HepG2 (cell line): Measurements from ENCODE around the gene KCTD18. TPM values are rescaled to one million over a fixed set of nuclear protein-coding genes. Genes with fewer than 3 reads are reported as not detected.

Experiments used
- ADNP ChIP-seq: sonication (generic); formaldehyde crosslinking; IDR thresholded peaks from 2 replicates; pipeline ENCODE4 v1.4.0; 2020; ENCODE audit warnings: missing genetic modification reagents
- CBX1 ChIP-seq: IDR thresholded peaks from one replicate; pipeline ENCODE4 v1.6.1; 2016; ENCODE audit warnings: antibody characterized with exemption, low read depth
- JARID2 ChIP-seq: sonication (generic); formaldehyde crosslinking; IDR thresholded peaks from 2 replicates; pipeline ENCODE4 v1.8.1; 2023; ENCODE audit warnings: missing genetic modification reagents, inconsistent platforms; ENCODE audit not compliant: insufficient replicate concordance
- RFX3 ChIP-seq: IDR thresholded peaks from 2 replicates; pipeline ENCODE4 v1.6.1; 2016; ENCODE audit warnings: missing biosample characterization, missing genetic modification reagents
- SCMH1 ChIP-seq: sonication (generic); formaldehyde crosslinking; IDR thresholded peaks from 2 replicates; pipeline ENCODE4 v1.9.0; 2021; ENCODE audit warnings: missing genetic modification reagents, mild to moderate bottlenecking, borderline replicate concordance
- STAT6 ChIP-seq: sonication (generic); formaldehyde crosslinking; IDR thresholded peaks from 2 replicates; pipeline ENCODE4 v1.4.0; 2020; ENCODE audit warnings: missing genetic modification reagents, mild to moderate bottlenecking, borderline replicate concordance
- ZNF124 ChIP-seq: sonication (generic); formaldehyde crosslinking; IDR thresholded peaks from 2 replicates; pipeline ENCODE4 v1.4.0; 2020; ENCODE audit warnings: missing genetic modification reagents
- ZNF20 ChIP-seq: sonication (generic); formaldehyde crosslinking; IDR thresholded peaks from 2 replicates; pipeline ENCODE4 v1.4.0; 2020; ENCODE audit warnings: mild to moderate bottlenecking, moderate library complexity, missing genetic modification reagents
- ZNF572 ChIP-seq: sonication (generic); formaldehyde crosslinking; IDR thresholded peaks from 2 replicates; pipeline ENCODE4 v1.5.1; 2020; ENCODE audit warnings: mild to moderate bottlenecking, missing genetic modification reagents
- ZSCAN29 ChIP-seq: sonication (generic); formaldehyde crosslinking; conservative IDR thresholded peaks from 2 replicates; pipeline ENCODE4 v1.4.0; 2020; ENCODE audit warnings: mild to moderate bottlenecking, missing genetic modification reagents
- polyA plus RNA-seq, 8 experiments: library from polyadenylated mRNA; depleted of rRNA in 3 of 8; stranded (reverse) in 7 of 8; unstranded in 1 of 8; fragments of >200 nt; fragmentation: Illumina TruSeq in 4 of 8; extraction: Trizol in 4 of 8; gene quantifications; 2 replicates each; pipeline versions ENCODE4 v1.2.1 to v1.2.3, GENCODE V29; 2011 to 2016; ENCODE audit warnings: low read depth in 4 of 8, missing spikeins in 1 of 8, mixed read lengths in 1 of 8; ENCODE audit not compliant: insufficient read depth in 1 of 8
- total RNA-seq, 5 experiments: library from RNA; depleted of rRNA; stranded (reverse); fragments of >200 nt; fragmentation: Illumina TruSeq; extraction: Trizol; gene quantifications; 2 replicates each; pipeline ENCODE4 v1.2.3, GENCODE V29; 2016; ENCODE audit warnings: low read depth in 1 of 5
- TF ChIP-seq, protein P1 (sequence below): fragments of 450-650 bp; IDR thresholded peaks from 2 replicates; pipeline ENCODE4 v1.6.1; 2016
- TF ChIP-seq, protein P2 (sequence below): sonication (generic); formaldehyde crosslinking; IDR thresholded peaks from 2 replicates; pipeline ENCODE4 v1.4.0; 2020; ENCODE audit warnings: missing genetic modification reagents
- TF ChIP-seq, protein P3 (sequence below): sonication (generic); formaldehyde crosslinking; IDR thresholded peaks from 2 replicates; pipeline ENCODE4 v1.4.0; 2020; ENCODE audit warnings: mild to moderate bottlenecking, missing genetic modification reagents, borderline replicate concordance
- TF ChIP-seq, protein P4 (sequence below), 2 experiments: fragments of 450-650 bp in 1 of 2; sonication (generic) in 1 of 2; formaldehyde crosslinking; IDR thresholded peaks; 2 replicates each; pipeline versions ENCODE4 v1.5.0 to v1.8.0; 2020 to 2022; ENCODE audit warnings: mild to moderate bottlenecking in 1 of 2, missing genetic modification reagents in 1 of 2
- TF ChIP-seq, protein P5 (sequence below): sonication (generic); formaldehyde crosslinking; IDR thresholded peaks from 2 replicates; pipeline ENCODE4 v1.8.0; 2023; ENCODE audit warnings: mild to moderate bottlenecking, missing genetic modification reagents

Gene KCTD18
- total and polyA plus RNA-seq, 2 of the 13 experiments (the other 11 are each of a cell fraction or from before 2014, with no cell fraction given) = 2.2 to 7.1 TPM

- no peak for TF ChIP-seq JARID2 (CRISPR knock-in tag)
- TF ChIP-seq ZNF20 = 0 out of 2 replicates have a peak, but pooled peaks have one; percentile 30
- TF ChIP-seq ZSCAN29 (CRISPR knock-in tag) = no peak
- TF ChIP-seq, protein P1, sequence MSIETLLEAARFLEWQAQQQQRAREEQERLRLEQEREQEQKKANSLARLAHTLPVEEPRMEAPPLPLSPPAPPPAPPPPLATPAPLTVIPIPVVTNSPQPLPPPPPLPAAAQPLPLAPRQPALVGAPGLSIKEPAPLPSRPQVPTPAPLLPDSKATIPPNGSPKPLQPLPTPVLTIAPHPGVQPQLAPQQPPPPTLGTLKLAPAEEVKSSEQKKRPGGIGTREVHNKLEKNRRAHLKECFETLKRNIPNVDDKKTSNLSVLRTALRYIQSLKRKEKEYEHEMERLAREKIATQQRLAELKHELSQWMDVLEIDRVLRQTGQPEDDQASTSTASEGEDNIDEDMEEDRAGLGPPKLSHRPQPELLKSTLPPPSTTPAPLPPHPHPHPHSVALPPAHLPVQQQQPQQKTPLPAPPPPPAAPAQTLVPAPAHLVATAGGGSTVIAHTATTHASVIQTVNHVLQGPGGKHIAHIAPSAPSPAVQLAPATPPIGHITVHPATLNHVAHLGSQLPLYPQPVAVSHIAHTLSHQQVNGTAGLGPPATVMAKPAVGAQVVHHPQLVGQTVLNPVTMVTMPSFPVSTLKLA = no peak
- TF ChIP-seq ADNP = no peak
- no peak for TF ChIP-seq STAT6
- TF ChIP-seq, protein P2, sequence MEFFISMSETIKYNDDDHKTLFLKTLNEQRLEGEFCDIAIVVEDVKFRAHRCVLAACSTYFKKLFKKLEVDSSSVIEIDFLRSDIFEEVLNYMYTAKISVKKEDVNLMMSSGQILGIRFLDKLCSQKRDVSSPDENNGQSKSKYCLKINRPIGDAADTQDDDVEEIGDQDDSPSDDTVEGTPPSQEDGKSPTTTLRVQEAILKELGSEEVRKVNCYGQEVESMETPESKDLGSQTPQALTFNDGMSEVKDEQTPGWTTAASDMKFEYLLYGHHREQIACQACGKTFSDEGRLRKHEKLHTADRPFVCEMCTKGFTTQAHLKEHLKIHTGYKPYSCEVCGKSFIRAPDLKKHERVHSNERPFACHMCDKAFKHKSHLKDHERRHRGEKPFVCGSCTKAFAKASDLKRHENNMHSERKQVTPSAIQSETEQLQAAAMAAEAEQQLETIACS = no peak
- no peak for TF ChIP-seq ZNF124 (CRISPR knock-in tag)
- TF ChIP-seq ZNF572 (CRISPR knock-in tag) = no peak
- no peak for TF ChIP-seq SCMH1 (CRISPR knock-in tag)
- no peak for TF ChIP-seq RFX3 (CRISPR knock-in tag)
- no peak for TF ChIP-seq CBX1
- TF ChIP-seq, protein P3, sequence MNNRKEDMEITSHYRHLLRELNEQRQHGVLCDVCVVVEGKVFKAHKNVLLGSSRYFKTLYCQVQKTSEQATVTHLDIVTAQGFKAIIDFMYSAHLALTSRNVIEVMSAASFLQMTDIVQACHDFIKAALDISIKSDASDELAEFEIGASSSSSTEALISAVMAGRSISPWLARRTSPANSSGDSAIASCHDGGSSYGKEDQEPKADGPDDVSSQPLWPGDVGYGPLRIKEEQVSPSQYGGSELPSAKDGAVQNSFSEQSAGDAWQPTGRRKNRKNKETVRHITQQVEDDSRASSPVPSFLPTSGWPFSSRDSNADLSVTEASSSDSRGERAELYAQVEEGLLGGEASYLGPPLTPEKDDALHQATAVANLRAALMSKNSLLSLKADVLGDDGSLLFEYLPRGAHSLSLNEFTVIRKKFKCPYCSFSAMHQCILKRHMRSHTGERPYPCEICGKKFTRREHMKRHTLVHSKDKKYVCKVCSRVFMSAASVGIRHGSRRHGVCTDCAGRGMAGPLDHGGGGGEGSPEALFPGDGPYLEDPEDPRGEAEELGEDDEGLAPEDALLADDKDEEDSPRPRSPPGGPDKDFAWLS (CRISPR knock-in tag) = no peak; the same call in 1 of the 2 replicates
- TF ChIP-seq, protein P4, sequence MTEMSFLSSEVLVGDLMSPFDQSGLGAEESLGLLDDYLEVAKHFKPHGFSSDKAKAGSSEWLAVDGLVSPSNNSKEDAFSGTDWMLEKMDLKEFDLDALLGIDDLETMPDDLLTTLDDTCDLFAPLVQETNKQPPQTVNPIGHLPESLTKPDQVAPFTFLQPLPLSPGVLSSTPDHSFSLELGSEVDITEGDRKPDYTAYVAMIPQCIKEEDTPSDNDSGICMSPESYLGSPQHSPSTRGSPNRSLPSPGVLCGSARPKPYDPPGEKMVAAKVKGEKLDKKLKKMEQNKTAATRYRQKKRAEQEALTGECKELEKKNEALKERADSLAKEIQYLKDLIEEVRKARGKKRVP (CRISPR knock-in tag; IDR thresholded peaks at IDR 0.05) = no peak
- TF ChIP-seq, protein P5, sequence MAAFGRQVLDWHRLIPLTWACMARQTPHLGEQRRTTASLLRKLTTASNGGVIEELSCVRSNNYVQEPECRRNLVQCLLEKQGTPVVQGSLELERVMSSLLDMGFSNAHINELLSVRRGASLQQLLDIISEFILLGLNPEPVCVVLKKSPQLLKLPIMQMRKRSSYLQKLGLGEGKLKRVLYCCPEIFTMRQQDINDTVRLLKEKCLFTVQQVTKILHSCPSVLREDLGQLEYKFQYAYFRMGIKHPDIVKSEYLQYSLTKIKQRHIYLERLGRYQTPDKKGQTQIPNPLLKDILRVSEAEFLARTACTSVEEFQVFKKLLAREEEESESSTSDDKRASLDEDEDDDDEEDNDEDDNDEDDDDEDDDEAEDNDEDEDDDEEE (CRISPR knock-in tag) = no peak
Measured at GRCh38 chr2:200525551-200525881, 15.6 kb upstream of the KCTD18 start (continued).
